Activated CD8-positive, alpha-beta T cell treated with anti-CD3 and anti-CD28 coated beads, Interleukin-2, amount 10 ng/mL, durations not matched to agents 7 days and 5 days (primary cell): ENCODE results near the gene MMP2. TPM values are rescaled to one million over a fixed set of nuclear protein-coding genes. Genes with fewer than 3 reads are reported as not detected.

Experiments
- ATAC-seq: fragments of 150-1000 bp; cut with Tn5 transposase; one replicate; pipeline ENCODE4 v1.10.0; 2021; ENCODE audit warnings: moderate library complexity
- CTCF ChIA-PET: fragments of 350-600 bp; sonication (Branson Sonifier 250); formaldehyde crosslinking; loops from one replicate; lab custom pipeline; 2021; ENCODE audit warnings: antibody characterized with exemption; lab: Charles Lee
- POLR2A ChIA-PET: fragments of 350-600 bp; sonication (Branson Sonifier 250); formaldehyde crosslinking; loops from one replicate; lab custom pipeline; 2021; ENCODE audit warnings: antibody characterized with exemption; lab: Charles Lee
- DNase-seq: peaks from one replicate; pipeline ENCODE4 v3.0.0-alpha.2; 2020
- H3K27ac Mint-ChIP-seq: one replicate; pipeline ENCODE4 v1.8.0; 2021; ENCODE audit warnings: mild to moderate bottlenecking, mixed read lengths
- H3K27me3 Mint-ChIP-seq: one replicate; pipeline ENCODE4 v1.8.0; 2021; ENCODE audit warnings: low read depth, mixed read lengths
- H3K36me3 Mint-ChIP-seq: one replicate; pipeline ENCODE4 v1.8.0; 2021; ENCODE audit warnings: low read depth, mixed read lengths
- H3K4me1 Mint-ChIP-seq: one replicate; pipeline ENCODE4 v1.8.0; 2021; ENCODE audit warnings: low read depth, mixed read lengths
- H3K4me3 Mint-ChIP-seq: one replicate; pipeline ENCODE4 v1.8.0; 2021; ENCODE audit warnings: mild to moderate bottlenecking, mixed read lengths
- H3K9me3 Mint-ChIP-seq: one replicate; pipeline ENCODE4 v1.8.0; 2022; ENCODE audit warnings: mixed read lengths; ENCODE audit not compliant: insufficient read depth
- total RNA-seq, 2 experiments: library from RNA; stranded (reverse); gene quantifications; one replicate each; pipeline ENCODE4 v1.2.3, GENCODE V29; 2021

Gene MMP2
- total RNA-seq, 2 experiments from 2014 or later = not detected

- H3K9me3 Mint-ChIP-seq = no peaks in the 10 kb centered on the region
These were observed 31.8 kb upstream of the MMP2 start for GRCh38 chr16:55447231-55447630.

GRCh38 chr16:55452996-55453395, 26.0 kb upstream of the MMP2 start:
- H3K36me3 Mint-ChIP-seq = no peaks in the 10 kb centered on the region
- ChIA-PET POLR2A (no interaction called here), CTCF (interaction anchor here (1.0 to 3.2 kb wide), 2 partner anchors 12 to 389 kb away, joined by 3 to 13 read pairs; no protein-coding TSS in a partner anchor)
- H3K27ac Mint-ChIP-seq = no peak overlapping the region
- no peaks in the 10 kb centered on the region for H3K27me3 Mint-ChIP-seq
- no peaks in the 10 kb centered on the region for H3K4me1 Mint-ChIP-seq
- no peak for DNase-seq
- H3K4me3 Mint-ChIP-seq = no peak overlapping the region
- H3K9me3 Mint-ChIP-seq = no peaks in the 10 kb centered on the region
- no peak for ATAC-seq

More at GRCh38 chr16:55447231-55447630, 31.8 kb upstream of the MMP2 start:
- DNase-seq (no peak), ATAC-seq (no peak)
- CTCF ChIA-PET = no interaction called here
- POLR2A ChIA-PET = no interaction called here
- Mint-ChIP-seq H3K4me3 (no peak overlapping the region), H3K27ac (no peak overlapping the region), H3K4me1 (no peaks in the 10 kb centered on the region), H3K36me3 (no peaks in the 10 kb centered on the region), H3K27me3 (no peaks in the 10 kb centered on the region)

- Mint-ChIP-seq H3K4me3 (no peak overlapping the region), H3K9me3 (no peaks in the 10 kb centered on the region), H3K27me3 (no peaks in the 10 kb centered on the region), H3K36me3 (no peaks in the 10 kb centered on the region), H3K4me1 (no peaks in the 10 kb centered on the region), H3K27ac (no peak overlapping the region)
- ATAC-seq (no peak), DNase-seq (no peak)
- ChIA-PET POLR2A (interaction anchor here (0.5 to 0.7 kb wide), 2 partner anchors 74 to 289 kb away, joined by 3 to 6 read pairs; no protein-coding TSS in a partner anchor), CTCF (no interaction called here)
These were observed 25.1 kb upstream of the MMP2 start for GRCh38 chr16:55453909-55454308.

- ChIA-PET POLR2A (no interaction called here), CTCF (no interaction called here)
- no peak overlapping the region for H3K27ac Mint-ChIP-seq
- no peaks in the 10 kb centered on the region for H3K4me1 Mint-ChIP-seq
- no peaks in the 10 kb centered on the region for H3K9me3 Mint-ChIP-seq
- no peak for ATAC-seq
- H3K27me3 Mint-ChIP-seq = no peaks in the 10 kb centered on the region
- DNase-seq = no peak
- H3K36me3 Mint-ChIP-seq = no peaks in the 10 kb centered on the region
- H3K4me3 Mint-ChIP-seq = no peak overlapping the region
These were observed 24.1 kb upstream of the MMP2 start for GRCh38 chr16:55454861-55455260.

- no peaks in the 10 kb centered on the region for H3K4me1 Mint-ChIP-seq
- ChIA-PET POLR2A (no interaction called here), CTCF (interaction anchor here (0.8 to 1.3 kb wide), 2 partner anchors 241 to 242 kb away, joined by 3 to 4 read pairs; no protein-coding TSS in a partner anchor)
- no peaks in the 10 kb centered on the region for H3K27me3 Mint-ChIP-seq
- no peaks in the 10 kb centered on the region for H3K9me3 Mint-ChIP-seq
- no peak for ATAC-seq
- no peak overlapping the region for H3K4me3 Mint-ChIP-seq
- no peaks in the 10 kb centered on the region for H3K36me3 Mint-ChIP-seq
- no peak for DNase-seq
- no peak overlapping the region for H3K27ac Mint-ChIP-seq
These were observed 16.8 kb upstream of the MMP2 start for GRCh38 chr16:55462241-55462640.

- ChIA-PET CTCF (interaction anchor here (0.6 to 2.9 kb wide), 41 partner anchors 8 to 1916 kb away, joined by 3 to 92 read pairs (median 4); partner anchors contain the start of gene CES5A), POLR2A (no interaction called here)
- no peaks in the 10 kb centered on the region for H3K27me3 Mint-ChIP-seq
- DNase-seq (no peak), ATAC-seq (no peak)
- H3K9me3 Mint-ChIP-seq = no peaks in the 10 kb centered on the region
- no peaks in the 10 kb centered on the region for H3K4me1 Mint-ChIP-seq
- H3K4me3 Mint-ChIP-seq = no peak overlapping the region
- no peak overlapping the region for H3K27ac Mint-ChIP-seq
- H3K36me3 Mint-ChIP-seq = no peaks in the 10 kb centered on the region
These were observed 14.6 kb upstream of the MMP2 start for GRCh38 chr16:55464375-55464774.

- DNase-seq = peak; percentile 89
These were observed 13.7 kb upstream of the MMP2 start for GRCh38 chr16:55465077-55465896.

GRCh38 chr16:55466209-55466608, 12.8 kb upstream of the MMP2 start:
- CTCF ChIA-PET = interaction anchor here (1.2 to 2.9 kb wide), 2 partner anchors 24 to 238 kb away, joined by 4 to 92 read pairs; no protein-coding TSS in a partner anchor
- no peak overlapping the region for H3K4me3 Mint-ChIP-seq

More at GRCh38 chr16:55465077-55465896, 13.7 kb upstream of the MMP2 start:
- H3K27me3 Mint-ChIP-seq = no peaks in the 10 kb centered on the region
- H3K36me3 Mint-ChIP-seq = no peaks in the 10 kb centered on the region
- H3K4me1 Mint-ChIP-seq = no peaks in the 10 kb centered on the region
- no peak overlapping the region for H3K4me3 Mint-ChIP-seq
- ATAC-seq = peak; percentile 97
- no peaks in the 10 kb centered on the region for H3K9me3 Mint-ChIP-seq
- POLR2A ChIA-PET = no interaction called here
- H3K27ac Mint-ChIP-seq = no peak overlapping the region
- CTCF ChIA-PET = interaction anchor here (0.6 to 2.9 kb wide), 43 partner anchors 9 to 1916 kb away, joined by 3 to 92 read pairs (median 4); partner anchors contain the start of gene CES5A

GRCh38 chr16:55467898-55468297, 11.1 kb upstream of the MMP2 start:
- CTCF ChIA-PET = interaction anchor here (0.9 kb wide), 1 partner anchor 70 kb away, joined by 3 read pairs; no protein-coding TSS in a partner anchor
- peaks cover 2% of the 10 kb centered on the region for H3K27me3 Mint-ChIP-seq
- POLR2A ChIA-PET = no interaction called here
- DNase-seq (no peak), ATAC-seq (no peak)
- H3K27ac Mint-ChIP-seq = no peak overlapping the region
- no peaks in the 10 kb centered on the region for H3K9me3 Mint-ChIP-seq
- no peaks in the 10 kb centered on the region for H3K4me1 Mint-ChIP-seq
- H3K36me3 Mint-ChIP-seq = no peaks in the 10 kb centered on the region
- H3K4me3 Mint-ChIP-seq = no peak overlapping the region

More at GRCh38 chr16:55466209-55466608, 12.8 kb upstream of the MMP2 start:
- Mint-ChIP-seq H3K36me3 (no peaks in the 10 kb centered on the region), H3K27ac (no peak overlapping the region), H3K27me3 (no peaks in the 10 kb centered on the region), H3K9me3 (no peaks in the 10 kb centered on the region), H3K4me1 (no peaks in the 10 kb centered on the region)
- ATAC-seq (no peak), DNase-seq (no peak)
- POLR2A ChIA-PET = no interaction called here

- CTCF ChIA-PET = interaction anchor here (0.9 kb wide), 1 partner anchor 69 kb away, joined by 3 read pairs; no protein-coding TSS in a partner anchor
- H3K36me3 Mint-ChIP-seq = no peaks in the 10 kb centered on the region
These were observed 10.5 kb upstream of the MMP2 start for GRCh38 chr16:55468352-55468990.

GRCh38 chr16:55469821-55470532, 9.0 kb upstream of the MMP2 start:
- ATAC-seq (no peak), DNase-seq (no peak)
- Mint-ChIP-seq H3K4me3 (no peak overlapping the region), H3K27ac (no peak overlapping the region), H3K4me1 (no peaks in the 10 kb centered on the region), H3K9me3 (no peaks in the 10 kb centered on the region), H3K36me3 (no peaks in the 10 kb centered on the region), H3K27me3 (peaks cover 2% of the 10 kb centered on the region)
- POLR2A ChIA-PET = interaction anchor here (0.6 kb wide), 1 partner anchor 846 kb away, joined by 4 read pairs; no protein-coding TSS in a partner anchor
- CTCF ChIA-PET = no interaction called here

More at GRCh38 chr16:55468352-55468990, 10.5 kb upstream of the MMP2 start:
- no peaks in the 10 kb centered on the region for H3K9me3 Mint-ChIP-seq
- POLR2A ChIA-PET = no interaction called here
- H3K27ac Mint-ChIP-seq = no peak overlapping the region
- ATAC-seq = no peak
- no peak for DNase-seq
- H3K4me3 Mint-ChIP-seq = no peak overlapping the region
- no peaks in the 10 kb centered on the region for H3K4me1 Mint-ChIP-seq
- H3K27me3 Mint-ChIP-seq = peaks cover 2% of the 10 kb centered on the region
